GM12878 (cell line): ENCODE results near the gene TNFRSF8. TPM values are rescaled to one million over a fixed set of nuclear protein-coding genes. Genes with fewer than 3 reads are reported as not detected.
A peak's percentile ranks its signal among the peaks of the same experiment; 100 is the strongest.

ENCODE experiments used
- ATAC-seq: fragments of 200-7000 bp; cut with Tn5 transposase; 3 replicates; pipeline ENCODE4 v1.9.1; 2020; ENCODE audit warnings: mild to moderate bottlenecking, moderate library complexity
- BruUV-seq: library from RNA; stranded (reverse); fragments of 400-500 nt; replicated peaks from 2 replicates; lab custom pipeline; 2021; lab: Mats Ljungman, UMichigan
- CTCF ChIA-PET: fragments of 300-600 bp; sonication (Branson Sonifier 250); formaldehyde crosslinking; extraction: SDS; loops from one replicate; lab custom pipeline; 2021; ENCODE audit warnings: inconsistent platforms; lab: Yijun Ruan, JAX
- POLR2A ChIA-PET: fragments of 350-600 bp; formaldehyde crosslinking; extraction: SDS; loops from one replicate; lab custom pipeline; 2021; ENCODE audit warnings: inconsistent platforms; lab: Charles Lee
- RAD21 ChIA-PET: fragments of 300-600 bp; sonication (Branson Sonifier 250); formaldehyde crosslinking; loops from one replicate; lab custom pipeline; 2023; ENCODE audit warnings: antibody characterized with exemption; ENCODE audit not compliant: unreplicated experiment; lab: Charles Lee
- SMC1A ChIA-PET: fragments of 300-600 bp; sonication (Branson Sonifier 250); formaldehyde crosslinking; loops from one replicate; lab custom pipeline; 2023; ENCODE audit not compliant: unreplicated experiment, uncharacterized antibody; lab: Charles Lee
- DNase-seq: peaks from one replicate; pipeline ENCODE4 v3.0.0-alpha.2; 2011; ENCODE audit warnings: low read depth, low spot score
- FAIRE-seq: peaks from 3 replicates; lab custom pipeline; 2011; peaks lifted over from hg19 to GRCh38; lab: Jason Lieb, UNC
- H2AFZ ChIP-seq: 2 replicates; pipeline ENCODE4 v1.6.0; 2011; ENCODE audit warnings: low read depth, low read length, control low read depth; ENCODE audit not compliant: control insufficient read depth
- H3K27ac ChIP-seq: 2 replicates; pipeline ENCODE4 v1.5.1; 2011; ENCODE audit warnings: control low read depth; ENCODE audit not compliant: control insufficient read depth, insufficient read depth
- H3K27me3 ChIP-seq, 2 experiments: replicated peaks in 1 of 2; 2 replicates each; pipeline versions ENCODE4 v1.6.0 to v1.6.1; 2011; ENCODE audit warnings: low read length in 1 of 2; ENCODE audit not compliant: control insufficient read depth in 2 of 2, insufficient read depth in 2 of 2
- H3K36me3 ChIP-seq, 2 experiments: 2 replicates each; pipeline ENCODE4 v1.5.1; 2011; ENCODE audit warnings: low read length in 1 of 2; ENCODE audit not compliant: control insufficient read depth in 2 of 2, insufficient read depth in 2 of 2
- H3K4me1 ChIP-seq: 2 replicates; pipeline ENCODE4 v1.6.1; 2011; ENCODE audit warnings: mild to moderate bottlenecking, low read length, moderate library complexity, mixed read lengths; ENCODE audit not compliant: control insufficient read depth, insufficient read depth
- H3K4me2 ChIP-seq: 2 replicates; pipeline ENCODE4 v1.6.0; 2011; ENCODE audit warnings: control low read depth; ENCODE audit not compliant: control insufficient read depth, insufficient read depth
- H3K4me3 ChIP-seq: fragments of 200-600 bp; sonication (generic); 2 replicates; pipeline ENCODE4 v1.5.1; 2016
- H3K79me2 ChIP-seq: 2 replicates; pipeline ENCODE4 v1.6.0; 2011; ENCODE audit warnings: low read length; ENCODE audit not compliant: control insufficient read depth, insufficient read depth
- H3K9ac ChIP-seq: 2 replicates; pipeline ENCODE4 v1.8.0; 2011; ENCODE audit warnings: low read length, control low read depth, mixed read lengths; ENCODE audit not compliant: control insufficient read depth, insufficient read depth
- H3K9me3 ChIP-seq: replicated peaks from 3 replicates; pipeline ENCODE4 v1.5.1; 2011; ENCODE audit warnings: mild to moderate bottlenecking, low read length; ENCODE audit not compliant: control insufficient read depth, insufficient read depth
- H4K20me1 ChIP-seq: 2 replicates; pipeline ENCODE4 v1.6.0; 2011; ENCODE audit not compliant: control insufficient read depth, insufficient read depth
- ETV6 ChIP-seq, 2 experiments: fragments of 450-650 bp in 1 of 2; IDR thresholded peaks in 1 of 2; conservative IDR thresholded peaks in 1 of 2; 2 replicates each; pipeline ENCODE4 v1.6.1; 2014; ENCODE audit warnings: antibody characterized with exemption in 1 of 2, borderline replicate concordance in 1 of 2, low read depth in 1 of 2, mild to moderate bottlenecking in 1 of 2, moderate library complexity in 1 of 2
- LARP7 ChIP-seq: fragments of 450-650 bp; IDR thresholded peaks from 2 replicates; pipeline ENCODE4 v1.6.1; 2017; ENCODE audit warnings: mild to moderate bottlenecking
- ZNF207 ChIP-seq: fragments of 450-650 bp; IDR thresholded peaks from 2 replicates; pipeline ENCODE4 v1.6.1; 2014; ENCODE audit warnings: antibody characterized with exemption, mild to moderate bottlenecking, borderline replicate concordance
- WGBS: methylation state at CpG from one replicate; pipeline ENCODE4 v1.1.6; 2016; ENCODE audit warnings: low lambda C conversion rate; ENCODE audit not compliant: insufficient replicate concordance, insufficient coverage; ENCODE audit errors: missing lambda C conversion rate; 5-methylcytosine and 5-hydroxymethylcytosine counted together
- in situ Hi-C: fragments of 300-500 bp; cut with MboI; formaldehyde crosslinking; loops from 9 replicates; pipeline ENCODE4 v1.14.3; 2018; ENCODE audit warnings: mixed read lengths
- intact Hi-C: fragments of 100-400 bp; cut with micrococcal nuclease; formaldehyde crosslinking; loops from one replicate; pipeline ENCODE4 v1.14.2; 2022; ENCODE audit not compliant: unreplicated experiment
- polyA plus RNA-seq, 11 experiments: library from polyadenylated mRNA; depleted of rRNA in 4 of 11; unstranded in 6 of 11; stranded (reverse) in 5 of 11; fragments of >200 nt; fragmentation: Nextera tagmentation in 4 of 11; fragmentation: Illumina TruSeq in 1 of 11; extraction: Ambion mirVana in 4 of 11; extraction: Trizol in 1 of 11; gene quantifications; 1 replicate in 1 of 11; 2 replicates in 10 of 11; pipeline versions ENCODE4 v1.2.1 to v1.2.3, GENCODE V29; 2011 to 2016; ENCODE audit warnings: inconsistent platforms in 2 of 11, missing spikeins in 2 of 11, low read depth in 1 of 11
- total RNA-seq, 4 experiments: library from RNA; depleted of rRNA in 3 of 4; stranded (reverse); fragments of >200 nt in 3 of 4; fragmentation: Illumina TruSeq in 1 of 4; extraction: Trizol in 1 of 4; gene quantifications; 2 replicates each; pipeline versions ENCODE4 v1.2.1 to v1.2.3, GENCODE V29; 2013 to 2021

Gene TNFRSF8
- total and polyA plus RNA-seq, 10 of the 15 experiments (the other 5 are each of a cell fraction or from before 2014, with no cell fraction given), result 9.8 to 114 (median 58.8) TPM

- no peak overlapping the region for H2AFZ ChIP-seq
- ChIA-PET CTCF (interaction anchor here (0.7 to 2.6 kb wide), 7 partner anchors 10 to 50 kb away, joined by 3 to 11 read pairs (median 4); no protein-coding TSS in a partner anchor), POLR2A (interaction anchor here (1.1 to 2.7 kb wide), 4 partner anchors 9 to 24 kb away, joined by 3 to 9 read pairs (median 6); no protein-coding TSS in a partner anchor), SMC1A (interaction anchor here (1.1 to 20.8 kb wide), 4 partner anchors 9 to 48 kb away, joined by 3 to 347 read pairs (median 11); no protein-coding TSS in a partner anchor), RAD21 (interaction anchor here (1.1 to 8.2 kb wide), 4 partner anchors 10 to 25 kb away, joined by 4 to 119 read pairs (median 5); no protein-coding TSS in a partner anchor)
- TF ChIP-seq LARP7 (0 out of 2 replicates have a peak, but pooled peaks have one; percentile 1), ZNF207 (0 out of 2 replicates have a peak, but pooled peaks have one; percentile 14), ETV6 (conservative IDR thresholded peaks at IDR 0.05 in 1 of 2, IDR thresholded peaks at IDR 0.05 in 1 of 2; ENCODE audit: borderline replicate concordance in 1 of 2, low read depth in 1 of 2) (no peak)
- H3K9ac ChIP-seq, result peak overlapping the region; percentile 52
- in situ Hi-C loops (loop anchor here (25.0 kb wide), 1 partner anchor 1565 kb away; no protein-coding TSS in a partner anchor), intact Hi-C loops (loop anchor here (5.0 kb wide), 1 partner anchor 35 kb away; no protein-coding TSS in a partner anchor)
- peak overlapping the region; percentile 59 for H3K4me3 ChIP-seq
- peak overlapping the region; percentile 20 for H3K27ac ChIP-seq
- peaks cover 39% of the 10 kb centered on the region for H3K4me1 ChIP-seq
- no peak for DNase-seq
- H4K20me1 ChIP-seq, result peaks cover 6% of the 10 kb centered on the region; the same call in 1 of the 2 replicates
- peaks cover 5 to 8% of the 10 kb centered on the region in 2 experiments for H3K36me3 ChIP-seq
- 84% methylated on average over 14 of the region's 14 CpGs for WGBS
- FAIRE-seq, result no peak
- H3K9me3 ChIP-seq, result no peaks in the 10 kb centered on the region
- peak; percentile 13 for ATAC-seq
- H3K27me3 ChIP-seq, result no peaks in the 10 kb centered on the region
- peaks cover 87% of the 10 kb centered on the region for H3K79me2 ChIP-seq
- BruUV-seq, result no TSS peak
- peak overlapping the region; percentile 78 for H3K4me2 ChIP-seq
These were observed 109.1 kb downstream of the TNFRSF8 start for GRCh38 chr1:12172042-12172851.
